Loucy (cell line): ENCODE data around the gene SLC16A9.

Source experiments
- CTCF ChIP-seq: fragments of 200-600 bp; sonication (generic); conservative IDR thresholded peaks from 2 replicates; pipeline ENCODE4 v1.5.1; 2014; ENCODE audit warnings: mild to moderate bottlenecking, antibody characterized with exemption, low read length
- EZH2phosphoT487 ChIP-seq: fragments of 200-600 bp; IDR thresholded peaks from 2 replicates; pipeline ENCODE4 v1.6.1; 2018; ENCODE audit warnings: antibody characterized with exemption, mild to moderate bottlenecking, moderate library complexity, borderline replicate concordance

- TF ChIP-seq CTCF: no peak
- no peak for TF ChIP-seq EZH2phosphoT487
Measured at GRCh38 chr10:59720377-59720776, 10.7 kb upstream of the SLC16A9 start.
